HG02623 (cell line): Measurements from ENCODE around the gene ADGRF1.
"Not testable (repeated sequence)": the region's sequence is repeated elsewhere in the genome, so short reads cannot be mapped to it uniquely, and the experiment has no call there.

Experiments used
- ATAC-seq: cut with Tn5 transposase; IDR thresholded peaks from one replicate; pipeline ENCODE4 v1.9.1; 2021; ENCODE audit warnings: moderate library complexity; ENCODE audit not compliant: unreplicated experiment

The ADGRF1 gene

GRCh38 chr6:47061309-47062300, 19.5 kb upstream of the ADGRF1 start:
- no peak for ATAC-seq

- ATAC-seq: no peak
Observed at GRCh38 chr6:47059216-47059885, 17.2 kb upstream of the ADGRF1 start.

GRCh38 chr6:47057830-47058540, 15.9 kb upstream of the ADGRF1 start:
- no peak for ATAC-seq

- no peak for ATAC-seq
Observed at GRCh38 chr6:47056832-47057231, 14.7 kb upstream of the ADGRF1 start.

- not testable (repeated sequence) for ATAC-seq
Observed at GRCh38 chr6:47054302-47054701, 12.2 kb upstream of the ADGRF1 start.

GRCh38 chr6:47048638-47049037, 6.5 kb upstream of the ADGRF1 start:
- ATAC-seq: no peak

GRCh38 chr6:47047479-47048407, 5.6 kb upstream of the ADGRF1 start:
- ATAC-seq: peak; percentile 78

GRCh38 chr6:47047097-47047478, 5.0 kb upstream of the ADGRF1 start:
- no peak for ATAC-seq

GRCh38 chr6:47044397-47044796, 2.3 kb upstream of the ADGRF1 start:
- ATAC-seq: no peak

- ATAC-seq: no peak
Observed at GRCh38 chr6:47043286-47043685, 1.2 kb upstream of the ADGRF1 start.

GRCh38 chr6:47041741-47042140, 391 bp downstream of the ADGRF1 start:
- ATAC-seq: no peak

- no peak for ATAC-seq
Observed at GRCh38 chr6:47034926-47035325, 7.2 kb downstream of the ADGRF1 start.

GRCh38 chr6:47034421-47034820, 7.7 kb downstream of the ADGRF1 start:
- no peak for ATAC-seq

GRCh38 chr6:47032974-47033765, 9.0 kb downstream of the ADGRF1 start:
- no peak for ATAC-seq

- ATAC-seq: no peak
Observed at GRCh38 chr6:47031656-47032055, 10.5 kb downstream of the ADGRF1 start.

- ATAC-seq: no peak
Observed at GRCh38 chr6:47029865-47030561, 12.1 kb downstream of the ADGRF1 start.

GRCh38 chr6:47028835-47029360, 13.2 kb downstream of the ADGRF1 start:
- no peak for ATAC-seq

- ATAC-seq: no peak
Observed at GRCh38 chr6:47027315-47027714, 14.8 kb downstream of the ADGRF1 start.

GRCh38 chr6:47026679-47027078, 15.5 kb downstream of the ADGRF1 start:
- ATAC-seq: no peak
